ENCODE results near the gene EEF1A1.

DNA sequence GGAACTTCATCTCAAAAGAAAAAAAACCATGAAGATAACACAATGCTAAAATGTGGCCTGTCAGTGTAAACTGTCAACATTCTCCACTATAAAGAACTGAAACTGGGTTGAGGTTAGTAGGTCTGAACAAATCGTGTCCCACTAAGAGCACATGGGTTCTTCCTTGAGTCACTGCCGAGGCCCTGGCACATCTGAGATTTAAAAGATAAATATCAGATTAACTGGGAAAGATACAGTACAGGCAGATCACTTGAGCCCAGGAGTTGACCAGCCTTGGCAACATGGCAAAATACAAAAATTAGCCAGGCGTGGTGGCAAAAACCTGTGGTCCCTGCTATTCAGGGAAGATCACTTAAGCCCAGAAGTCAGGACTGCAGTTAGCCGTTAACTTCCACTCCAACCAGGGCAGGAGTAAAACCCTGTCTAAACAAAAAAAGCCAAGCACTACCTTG is 5.6 kb downstream of the EEF1A1 start:
- TF ChIP-seq, protein P1, sequence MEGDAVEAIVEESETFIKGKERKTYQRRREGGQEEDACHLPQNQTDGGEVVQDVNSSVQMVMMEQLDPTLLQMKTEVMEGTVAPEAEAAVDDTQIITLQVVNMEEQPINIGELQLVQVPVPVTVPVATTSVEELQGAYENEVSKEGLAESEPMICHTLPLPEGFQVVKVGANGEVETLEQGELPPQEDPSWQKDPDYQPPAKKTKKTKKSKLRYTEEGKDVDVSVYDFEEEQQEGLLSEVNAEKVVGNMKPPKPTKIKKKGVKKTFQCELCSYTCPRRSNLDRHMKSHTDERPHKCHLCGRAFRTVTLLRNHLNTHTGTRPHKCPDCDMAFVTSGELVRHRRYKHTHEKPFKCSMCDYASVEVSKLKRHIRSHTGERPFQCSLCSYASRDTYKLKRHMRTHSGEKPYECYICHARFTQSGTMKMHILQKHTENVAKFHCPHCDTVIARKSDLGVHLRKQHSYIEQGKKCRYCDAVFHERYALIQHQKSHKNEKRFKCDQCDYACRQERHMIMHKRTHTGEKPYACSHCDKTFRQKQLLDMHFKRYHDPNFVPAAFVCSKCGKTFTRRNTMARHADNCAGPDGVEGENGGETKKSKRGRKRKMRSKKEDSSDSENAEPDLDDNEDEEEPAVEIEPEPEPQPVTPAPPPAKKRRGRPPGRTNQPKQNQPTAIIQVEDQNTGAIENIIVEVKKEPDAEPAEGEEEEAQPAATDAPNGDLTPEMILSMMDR (IDR thresholded peaks at IDR 0.05), result no peak
- TF ChIP-seq POLR2AphosphoS5 (IDR thresholded peaks at IDR 0.05), result no peak

Measured in breast epithelium (tissue), 3 donors.